ENCODE data around the gene CLNS1A.

DNA sequence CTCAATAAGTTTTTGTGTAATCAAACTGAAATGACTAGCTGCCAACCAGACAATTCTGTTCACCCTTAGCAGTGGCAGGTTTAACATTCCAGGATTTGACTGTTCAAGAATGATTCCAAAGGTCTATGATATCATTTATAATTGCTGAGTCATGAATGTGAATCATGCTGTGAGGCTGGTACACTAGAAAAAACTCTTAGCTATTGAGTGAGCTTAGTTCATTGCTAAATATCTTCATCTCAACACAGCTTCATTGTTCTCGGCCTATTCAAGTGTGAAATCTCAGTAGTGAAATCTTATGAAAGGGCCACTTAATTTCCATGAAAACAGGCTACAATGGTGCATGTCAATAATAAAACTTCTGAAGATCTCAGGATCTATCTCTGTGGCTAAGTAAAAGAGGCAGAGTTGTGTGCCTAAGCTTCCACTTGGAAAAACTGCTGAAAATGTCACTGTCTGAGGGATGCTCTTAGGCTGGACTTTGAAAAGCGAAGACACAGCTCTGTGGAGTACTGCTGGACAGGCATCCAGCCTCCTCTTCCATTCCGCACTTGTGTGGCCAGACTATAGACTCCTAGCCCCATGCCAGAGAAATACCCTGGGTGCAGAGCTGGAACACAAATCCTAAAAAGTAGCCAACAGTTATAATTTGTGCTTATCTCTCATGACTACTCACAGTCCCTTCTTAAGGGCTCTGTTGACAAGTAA is 35.1 kb downstream of the CLNS1A start:
- no peak for TF ChIP-seq POLR2A (IDR thresholded peaks at IDR 0.05)
- TF ChIP-seq, protein P1, sequence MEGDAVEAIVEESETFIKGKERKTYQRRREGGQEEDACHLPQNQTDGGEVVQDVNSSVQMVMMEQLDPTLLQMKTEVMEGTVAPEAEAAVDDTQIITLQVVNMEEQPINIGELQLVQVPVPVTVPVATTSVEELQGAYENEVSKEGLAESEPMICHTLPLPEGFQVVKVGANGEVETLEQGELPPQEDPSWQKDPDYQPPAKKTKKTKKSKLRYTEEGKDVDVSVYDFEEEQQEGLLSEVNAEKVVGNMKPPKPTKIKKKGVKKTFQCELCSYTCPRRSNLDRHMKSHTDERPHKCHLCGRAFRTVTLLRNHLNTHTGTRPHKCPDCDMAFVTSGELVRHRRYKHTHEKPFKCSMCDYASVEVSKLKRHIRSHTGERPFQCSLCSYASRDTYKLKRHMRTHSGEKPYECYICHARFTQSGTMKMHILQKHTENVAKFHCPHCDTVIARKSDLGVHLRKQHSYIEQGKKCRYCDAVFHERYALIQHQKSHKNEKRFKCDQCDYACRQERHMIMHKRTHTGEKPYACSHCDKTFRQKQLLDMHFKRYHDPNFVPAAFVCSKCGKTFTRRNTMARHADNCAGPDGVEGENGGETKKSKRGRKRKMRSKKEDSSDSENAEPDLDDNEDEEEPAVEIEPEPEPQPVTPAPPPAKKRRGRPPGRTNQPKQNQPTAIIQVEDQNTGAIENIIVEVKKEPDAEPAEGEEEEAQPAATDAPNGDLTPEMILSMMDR (IDR thresholded peaks at IDR 0.05): no peak
